ENCODE measurements around the gene TACR2. TPM values are rescaled to one million over a fixed set of nuclear protein-coding genes. Genes with fewer than 3 reads are reported as not detected.

The TACR2 gene
- total RNA-seq, 2 experiments from 2014 or later, result not detected

DNA sequence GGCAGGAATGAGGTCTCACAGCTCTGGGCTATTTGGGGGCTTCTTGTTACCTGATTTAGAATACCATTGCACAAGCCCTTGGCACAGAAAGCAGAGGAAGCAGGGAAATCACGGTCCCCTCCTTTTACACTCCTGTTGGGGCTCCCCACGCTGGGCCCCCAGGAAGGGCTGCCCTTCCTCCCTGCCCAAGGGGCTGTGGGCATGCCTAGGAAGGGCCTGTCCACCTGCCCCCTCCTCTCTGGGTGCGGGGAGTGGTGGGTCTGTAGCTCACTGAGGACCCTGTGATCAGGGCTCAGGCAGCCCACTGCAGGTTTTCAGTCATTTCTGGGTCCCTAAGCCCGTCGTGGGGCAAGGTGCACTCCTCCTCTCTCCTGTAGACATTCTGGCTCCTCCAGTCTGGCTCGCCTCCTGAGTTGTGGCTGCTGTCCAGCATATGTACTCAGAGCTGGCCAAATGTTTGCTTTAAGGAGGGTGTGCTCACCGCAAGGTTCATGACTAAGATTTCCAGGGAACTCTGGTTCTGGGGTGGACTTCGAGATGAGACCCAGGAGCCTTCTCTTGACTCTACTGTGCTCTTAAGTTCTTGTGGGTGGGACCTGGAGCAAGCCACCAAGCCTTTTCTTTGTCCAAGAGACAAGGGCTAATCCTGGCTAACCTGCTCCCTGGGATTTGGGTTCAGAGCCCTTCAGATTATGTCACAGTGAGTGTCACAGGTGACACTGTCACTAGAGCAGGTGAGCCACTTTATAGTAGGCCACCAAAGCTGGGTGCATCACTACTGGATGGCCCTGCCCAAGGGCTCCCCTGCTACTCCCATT is 56.0 kb downstream of the TACR2 start:
- TF ChIP-seq, protein P1, sequence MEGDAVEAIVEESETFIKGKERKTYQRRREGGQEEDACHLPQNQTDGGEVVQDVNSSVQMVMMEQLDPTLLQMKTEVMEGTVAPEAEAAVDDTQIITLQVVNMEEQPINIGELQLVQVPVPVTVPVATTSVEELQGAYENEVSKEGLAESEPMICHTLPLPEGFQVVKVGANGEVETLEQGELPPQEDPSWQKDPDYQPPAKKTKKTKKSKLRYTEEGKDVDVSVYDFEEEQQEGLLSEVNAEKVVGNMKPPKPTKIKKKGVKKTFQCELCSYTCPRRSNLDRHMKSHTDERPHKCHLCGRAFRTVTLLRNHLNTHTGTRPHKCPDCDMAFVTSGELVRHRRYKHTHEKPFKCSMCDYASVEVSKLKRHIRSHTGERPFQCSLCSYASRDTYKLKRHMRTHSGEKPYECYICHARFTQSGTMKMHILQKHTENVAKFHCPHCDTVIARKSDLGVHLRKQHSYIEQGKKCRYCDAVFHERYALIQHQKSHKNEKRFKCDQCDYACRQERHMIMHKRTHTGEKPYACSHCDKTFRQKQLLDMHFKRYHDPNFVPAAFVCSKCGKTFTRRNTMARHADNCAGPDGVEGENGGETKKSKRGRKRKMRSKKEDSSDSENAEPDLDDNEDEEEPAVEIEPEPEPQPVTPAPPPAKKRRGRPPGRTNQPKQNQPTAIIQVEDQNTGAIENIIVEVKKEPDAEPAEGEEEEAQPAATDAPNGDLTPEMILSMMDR (IDR thresholded peaks at IDR 0.05), result no peak
- H3K27me3 Mint-ChIP-seq, result no peaks in the 10 kb centered on the region
- H3K9me3 Mint-ChIP-seq, result no peaks in the 10 kb centered on the region
- intact Hi-C loops (cut with micrococcal nuclease), result no loop called here
- no peak overlapping the region for H3K27ac Mint-ChIP-seq
- no peak overlapping the region for H3K4me3 Mint-ChIP-seq
- ATAC-seq (no peak), DNase-seq (no peak)
- H3K4me1 Mint-ChIP-seq (ENCODE audit: low read depth), result peaks cover 42% of the 10 kb centered on the region
- ChIA-PET POLR2A (interaction anchor here (0.6 kb wide), 1 partner anchor 56 kb away, joined by 3 read pairs; the partner anchor contains the start of gene TACR2), CTCF (no interaction called here)
- H3K36me3 Mint-ChIP-seq (ENCODE audit: low read depth), result peaks cover 50% of the 10 kb centered on the region

DNA sequence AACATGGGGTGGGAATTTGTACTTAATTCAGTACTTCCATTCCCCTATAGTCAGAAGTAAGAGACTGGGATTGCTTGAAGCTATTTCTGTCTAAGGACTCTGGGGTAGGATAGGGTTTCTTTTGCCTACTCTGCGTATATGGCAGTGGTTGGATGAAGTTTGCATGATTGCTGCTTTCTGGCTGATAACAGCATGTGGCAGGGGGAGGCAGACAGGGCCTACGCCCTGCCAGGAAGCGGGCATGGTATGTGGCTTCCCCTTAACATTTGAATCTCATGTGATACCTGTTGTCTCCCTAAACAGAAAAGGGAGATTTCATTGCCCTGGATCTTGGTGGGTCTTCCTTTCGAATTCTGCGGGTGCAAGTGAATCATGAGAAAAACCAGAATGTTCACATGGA is 57.1 kb downstream of the TACR2 start:
- TF ChIP-seq, protein P1 (IDR thresholded peaks at IDR 0.05), result no peak
- ChIA-PET POLR2A (interaction anchor here (0.7 kb wide), 1 partner anchor 373 kb away, joined by 3 read pairs; no protein-coding TSS in a partner anchor), CTCF (no interaction called here)
- Mint-ChIP-seq H3K4me3 (no peak overlapping the region), H3K27me3 (no peaks in the 10 kb centered on the region), H3K36me3 (ENCODE audit: low read depth) (peaks cover 51% of the 10 kb centered on the region), H3K9me3 (no peaks in the 10 kb centered on the region), H3K27ac (peak overlapping the region; percentile 65), H3K4me1 (ENCODE audit: low read depth) (peaks cover 44% of the 10 kb centered on the region)
- ATAC-seq, result peak; percentile 70
- intact Hi-C loops (cut with micrococcal nuclease), result no loop called here
- peak; percentile 35 for DNase-seq

DNA sequence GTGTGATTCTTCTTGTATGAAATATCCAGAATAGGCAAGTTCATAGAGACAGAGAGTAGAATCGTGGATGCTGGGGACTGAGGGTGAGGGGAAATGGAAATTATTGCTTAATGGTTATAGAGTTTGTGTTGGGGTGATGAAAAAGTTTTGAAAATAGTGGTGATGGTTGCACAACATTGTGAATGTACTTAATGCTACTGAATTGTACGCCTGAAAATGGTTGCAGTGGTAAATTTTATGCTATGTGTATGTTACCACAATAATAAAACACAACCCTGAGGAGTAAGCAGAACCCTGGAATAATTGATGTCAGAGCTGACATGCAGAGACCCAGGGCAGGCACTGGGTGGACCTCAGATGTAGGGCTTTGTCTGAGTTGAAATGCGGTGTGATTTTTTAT is 57.6 kb downstream of the TACR2 start:
- Mint-ChIP-seq H3K27me3 (no peaks in the 10 kb centered on the region), H3K36me3 (ENCODE audit: low read depth) (peaks cover 53% of the 10 kb centered on the region), H3K27ac (peak overlapping the region; percentile 65), H3K9me3 (no peaks in the 10 kb centered on the region), H3K4me3 (no peak overlapping the region), H3K4me1 (ENCODE audit: low read depth) (peaks cover 44% of the 10 kb centered on the region)
- CTCF ChIA-PET, result no interaction called here
- intact Hi-C loops (cut with micrococcal nuclease), result no loop called here
- DNase-seq, result no peak
- TF ChIP-seq, protein P1 (IDR thresholded peaks at IDR 0.05), result no peak
- ATAC-seq, result peak; percentile 42
- POLR2A ChIA-PET, result interaction anchor here (0.7 kb wide), 1 partner anchor 373 kb away, joined by 3 read pairs; no protein-coding TSS in a partner anchor

DNA sequence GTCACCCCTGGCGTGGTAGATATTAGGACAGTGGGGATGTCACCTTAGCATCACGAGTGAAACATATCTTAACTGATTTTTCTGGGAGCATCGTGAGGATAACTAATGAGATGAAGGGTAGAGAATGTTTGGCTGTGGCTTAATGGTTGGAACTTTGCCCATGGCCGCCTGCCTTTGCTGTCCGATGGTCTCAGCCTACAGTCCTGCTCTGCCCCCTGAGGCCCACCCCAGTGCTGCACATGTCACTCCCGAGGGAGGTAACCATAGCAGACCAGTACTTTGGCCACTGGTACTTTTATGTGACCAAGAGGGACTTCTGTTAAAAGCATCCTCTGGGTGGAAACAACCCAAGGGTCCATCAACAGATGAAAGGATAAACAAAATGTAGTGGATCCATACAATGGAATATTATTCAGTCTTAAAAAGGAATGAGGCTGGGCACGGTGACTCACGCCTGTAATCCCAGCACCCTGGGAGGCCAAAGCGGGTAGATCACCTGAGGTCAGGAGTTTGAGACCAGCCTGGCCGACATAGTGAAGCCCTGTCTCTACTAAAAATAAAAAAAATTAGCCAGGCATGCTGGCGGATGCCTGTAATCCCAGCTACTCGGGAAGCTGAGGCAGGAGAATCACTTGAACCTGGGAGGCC is 58.4 kb downstream of the TACR2 start:
- no peaks in the 10 kb centered on the region for H3K27me3 Mint-ChIP-seq
- no peak overlapping the region for H3K27ac Mint-ChIP-seq
- H3K4me1 Mint-ChIP-seq (ENCODE audit: low read depth), result peaks cover 49% of the 10 kb centered on the region
- no peak overlapping the region for H3K4me3 Mint-ChIP-seq
- ATAC-seq (no peak), DNase-seq (no peak)
- intact Hi-C loops (cut with micrococcal nuclease), result no loop called here
- ChIA-PET CTCF (no interaction called here), POLR2A (no interaction called here)
- TF ChIP-seq, protein P1 (IDR thresholded peaks at IDR 0.05), result no peak
- peaks cover 59% of the 10 kb centered on the region for H3K36me3 Mint-ChIP-seq (ENCODE audit: low read depth)
- H3K9me3 Mint-ChIP-seq, result peaks cover 3% of the 10 kb centered on the region

DNA sequence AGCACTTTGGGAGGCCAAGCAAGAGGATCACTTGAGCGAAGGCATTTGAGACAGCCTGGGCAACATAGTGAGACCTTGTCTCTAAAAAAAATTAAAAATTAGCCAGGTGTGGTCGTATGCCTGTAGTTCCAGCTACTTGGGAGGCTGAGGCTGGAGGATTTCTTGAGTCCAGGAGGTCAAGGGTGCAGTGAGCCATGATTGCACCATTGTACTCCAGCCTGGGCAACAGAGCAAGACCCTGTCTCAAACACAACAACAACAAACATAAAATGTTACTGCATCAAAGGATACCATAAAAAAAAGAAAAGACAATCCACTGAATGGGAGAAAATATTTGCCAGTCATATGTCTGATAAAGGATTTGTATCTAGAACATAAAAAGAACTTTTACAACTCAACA is 60.5 kb downstream of the TACR2 start:
- Mint-ChIP-seq H3K27me3 (no peaks in the 10 kb centered on the region), H3K36me3 (ENCODE audit: low read depth) (peaks cover 65% of the 10 kb centered on the region), H3K9me3 (peaks cover 3% of the 10 kb centered on the region), H3K4me1 (ENCODE audit: low read depth) (peaks cover 56% of the 10 kb centered on the region), H3K4me3 (no peak overlapping the region), H3K27ac (no peak overlapping the region)
- POLR2A ChIA-PET, result no interaction called here
- CTCF ChIA-PET, result no interaction called here
- no peak for ATAC-seq
- no peak for DNase-seq
- intact Hi-C loops (cut with micrococcal nuclease), result no loop called here
- TF ChIP-seq, protein P1 (IDR thresholded peaks at IDR 0.05), result no peak
